Spleen (tissue), 11 donors: Measurements from ENCODE around the gene CDK14. TPM values are rescaled to one million over a fixed set of nuclear protein-coding genes. Genes with fewer than 3 reads are reported as not detected.

Experiments
- DNase-seq: peaks from one replicate; pipeline ENCODE4 v3.0.0-alpha.2; 2020
- H3K27ac ChIP-seq, 8 donors: fragments of 200-600 bp; sonication (generic) in 7 of 8; 1 replicate in 4 of 8; 2 replicates in 4 of 8; pipeline versions ENCODE4 v1.5.0 to v1.8.0; 2016 to 2021; ENCODE audit warnings: inconsistent platforms in 4 of 8, mild to moderate bottlenecking in 4 of 8, moderate library complexity in 1 of 8
- H3K27me3 ChIP-seq, 7 donors: fragments of 200-600 bp; sonication (generic) in 6 of 7; replicated peaks in 1 of 7; 1 replicate in 4 of 7; 2 replicates in 3 of 7; pipeline versions ENCODE4 v1.5.0 to v1.8.0; 2016 to 2021; ENCODE audit warnings: inconsistent platforms in 3 of 7, mild to moderate bottlenecking in 1 of 7
- H3K36me3 ChIP-seq, 6 donors: fragments of 200-600 bp; sonication (generic) in 5 of 6; 1 replicate in 4 of 6; 2 replicates in 2 of 6; pipeline versions ENCODE4 v1.5.0 to v1.8.0; 2016 to 2021; ENCODE audit warnings: inconsistent platforms in 2 of 6
- H3K4me1 ChIP-seq, 6 donors: fragments of 200-600 bp; sonication (generic) in 5 of 6; 1 replicate in 3 of 6; 2 replicates in 3 of 6; pipeline versions ENCODE4 v1.5.0 to v1.8.0; 2016 to 2021; ENCODE audit warnings: inconsistent platforms in 3 of 6
- H3K4me3 ChIP-seq, 8 donors: fragments of 200-600 bp; sonication (generic) in 7 of 8; 1 replicate in 4 of 8; 2 replicates in 4 of 8; pipeline versions ENCODE4 v1.5.0 to v1.8.0; 2016 to 2021; ENCODE audit warnings: inconsistent platforms in 4 of 8, mild to moderate bottlenecking in 4 of 8, moderate library complexity in 2 of 8
- H3K9me3 ChIP-seq, 8 donors: fragments of 200-600 bp; sonication (generic) in 7 of 8; 1 replicate in 4 of 8; 2 replicates in 4 of 8; pipeline versions ENCODE4 v1.5.0 to v1.8.0; 2016 to 2021; ENCODE audit warnings: inconsistent platforms in 4 of 8
- POLR2A ChIP-seq, 3 donors: fragments of 450-650 bp; IDR thresholded peaks; one replicate each; pipeline ENCODE4 v1.5.1; 2017; ENCODE audit warnings: antibody characterized with exemption in 3 of 3, mild to moderate bottlenecking in 1 of 3
- POLR2AphosphoS5 ChIP-seq, 3 donors: sonication (generic); formaldehyde crosslinking; IDR thresholded peaks; one replicate each; pipeline ENCODE4 v1.5.1; 2017; ENCODE audit warnings: antibody characterized with exemption in 3 of 3
- WGBS, 5 donors: extraction: QIAGEN DNeasy Blood & Tissue Kit in 3 of 5; methylation state at CpG; one replicate each; pipeline versions ENCODE4 v1.1.5 to v1.1.7; 2013 to 2018; 5-methylcytosine and 5-hydroxymethylcytosine counted together
- intact Hi-C: fragments of 100-400 bp; cut with DNase I; formaldehyde crosslinking; loops from one replicate; pipeline ENCODE4 v1.15.0; 2023; ENCODE audit warnings: low total_unique reads
- polyA plus RNA-seq, 3 donors: library from polyadenylated mRNA; stranded (reverse); fragments of 200-250 nt; gene quantifications; one replicate each; pipeline ENCODE4 v1.2.1, GENCODE V29; 2013
- total RNA-seq, 7 donors: library from RNA; depleted of rRNA in 3 of 7; stranded (reverse); fragments of >200 nt in 3 of 7; fragmentation: NEBNext Ultra II Directional in 4 of 7; extraction: Animal tissue kit (Norgen Biotek cat#: 25700) in 4 of 7; gene quantifications; one replicate each; pipeline versions ENCODE4 v1.1.0 to v1.2.1, GENCODE V29; 2016 to 2021
- TF ChIP-seq, protein P1 (sequence below), 11 experiments: fragments of 200-600 bp in 7 of 11; fragments of 450-650 bp in 4 of 11; sonication (generic) in 4 of 11; IDR thresholded peaks in 8 of 11; conservative IDR thresholded peaks in 3 of 11; 1 replicate in 7 of 11; 2 replicates in 4 of 11; pipeline versions ENCODE4 v1.4.0 to v1.8.0; 2016 to 2021; ENCODE audit warnings: antibody characterized with exemption in 11 of 11, inconsistent platforms in 4 of 11, mild to moderate bottlenecking in 1 of 11
- donor health status: healthy with polysubstance abuse.
- donor health status: DM: no; HTN: no; CAD: no; lungs with moderate emphysema.
- donor health status: DM: no; HTN: no; CAD: no.
- donor health status: Bipolar disorder and iron deficiency.
- donor health status: healthy.
- donor health status: DM: no; HTN: no; CAD: no.
- donor health status: DM: yes; HTN: yes; CAD: no.

CDK14 gene
- total and polyA plus RNA-seq, 10 donors: 6.6 to 109 (median 51.2) TPM

DNA sequence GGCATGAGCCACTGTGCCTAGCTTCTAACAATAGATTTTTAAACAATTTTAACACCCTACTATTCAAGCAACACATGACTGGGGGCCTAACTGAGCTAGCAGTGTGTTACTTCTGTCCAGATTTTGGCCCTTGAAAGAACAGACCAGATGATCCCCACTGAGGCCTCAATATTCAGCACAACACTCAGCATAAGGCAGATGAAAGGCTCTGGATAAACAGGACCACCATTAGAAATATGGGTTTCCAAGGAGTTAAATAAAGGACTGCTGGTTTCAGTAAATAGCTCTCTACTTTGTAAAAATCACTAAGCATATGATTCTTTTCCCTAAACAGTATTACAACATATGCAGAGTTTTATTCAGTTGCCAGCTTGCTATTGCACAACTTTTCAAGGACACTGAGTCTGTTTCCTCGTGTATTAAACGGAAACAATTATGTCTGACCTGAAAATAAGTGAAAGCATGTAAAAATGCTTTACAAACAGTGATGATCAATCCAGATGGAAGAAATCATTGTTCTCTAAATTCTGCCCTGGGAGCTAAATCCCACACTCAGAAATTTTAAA, 644.3 kb downstream of the CDK14 start:
- WGBS, 5 donors: 23 to 59% (median 35%) methylated on average over 2 of the region's 2 CpGs
- TF ChIP-seq, protein P1, sequence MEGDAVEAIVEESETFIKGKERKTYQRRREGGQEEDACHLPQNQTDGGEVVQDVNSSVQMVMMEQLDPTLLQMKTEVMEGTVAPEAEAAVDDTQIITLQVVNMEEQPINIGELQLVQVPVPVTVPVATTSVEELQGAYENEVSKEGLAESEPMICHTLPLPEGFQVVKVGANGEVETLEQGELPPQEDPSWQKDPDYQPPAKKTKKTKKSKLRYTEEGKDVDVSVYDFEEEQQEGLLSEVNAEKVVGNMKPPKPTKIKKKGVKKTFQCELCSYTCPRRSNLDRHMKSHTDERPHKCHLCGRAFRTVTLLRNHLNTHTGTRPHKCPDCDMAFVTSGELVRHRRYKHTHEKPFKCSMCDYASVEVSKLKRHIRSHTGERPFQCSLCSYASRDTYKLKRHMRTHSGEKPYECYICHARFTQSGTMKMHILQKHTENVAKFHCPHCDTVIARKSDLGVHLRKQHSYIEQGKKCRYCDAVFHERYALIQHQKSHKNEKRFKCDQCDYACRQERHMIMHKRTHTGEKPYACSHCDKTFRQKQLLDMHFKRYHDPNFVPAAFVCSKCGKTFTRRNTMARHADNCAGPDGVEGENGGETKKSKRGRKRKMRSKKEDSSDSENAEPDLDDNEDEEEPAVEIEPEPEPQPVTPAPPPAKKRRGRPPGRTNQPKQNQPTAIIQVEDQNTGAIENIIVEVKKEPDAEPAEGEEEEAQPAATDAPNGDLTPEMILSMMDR (IDR thresholded peaks at IDR 0.05 in 8 of 11, conservative IDR thresholded peaks at IDR 0.05 in 3 of 11): no peak
- no peak for TF ChIP-seq POLR2AphosphoS5 (IDR thresholded peaks at IDR 0.05)
- no peak for DNase-seq
- H3K9me3 ChIP-seq: no peaks in the 10 kb centered on the region
- H3K27me3 ChIP-seq: no peaks in the 10 kb centered on the region
- H3K27ac ChIP-seq: no peak overlapping the region
- H3K4me1 ChIP-seq: peaks cover 0 to 21% (median 10%) of the 10 kb centered on the region in 6 donors
- H3K36me3 ChIP-seq: no peaks in the 10 kb centered on the region
- no peak overlapping the region for H3K4me3 ChIP-seq
- intact Hi-C loops: no loop called here

DNA sequence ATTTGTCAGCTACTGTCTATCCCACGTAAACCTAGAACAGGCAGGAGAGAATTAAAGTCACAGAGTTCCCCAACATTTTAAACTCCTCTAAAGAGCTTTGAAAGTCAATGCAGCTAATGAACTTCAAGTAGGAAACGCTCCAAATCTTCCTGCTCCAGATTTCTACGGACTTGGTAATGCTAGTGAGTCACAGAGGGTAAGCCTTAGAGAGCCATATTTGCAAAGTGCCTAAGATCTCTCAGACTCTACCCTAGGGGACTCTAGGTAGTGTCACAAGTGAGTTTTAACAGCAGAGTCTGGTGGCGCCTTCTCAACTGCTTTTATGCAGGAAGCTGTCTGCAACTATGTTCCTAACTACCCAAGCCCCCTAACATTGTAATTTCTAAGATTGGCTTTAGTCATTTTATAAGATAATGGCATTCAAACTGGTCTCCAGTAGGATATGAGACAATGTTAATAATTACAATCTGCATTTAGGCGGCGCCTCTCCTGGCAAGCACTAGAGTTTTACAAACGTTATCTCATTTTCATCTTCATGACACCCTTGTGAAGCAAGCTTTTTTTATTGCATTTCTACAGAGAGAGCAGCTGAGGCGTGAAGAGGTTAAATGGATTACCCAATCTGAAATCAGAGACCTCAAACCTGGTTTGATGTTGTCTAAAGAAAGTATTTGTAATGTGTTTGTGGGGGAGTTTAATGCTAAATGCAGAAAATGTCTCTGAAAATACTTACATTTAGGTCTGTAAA, 646.1 kb downstream of the CDK14 start:
- WGBS, 5 donors: 78 to 86% (median 84%) methylated on average over 8 of the region's 8 CpGs
- Histone ChIP-seq H3K4me3 (no peak overlapping the region), H3K36me3 (no peaks in the 10 kb centered on the region), H3K27ac (no peak overlapping the region), H3K27me3 (no peaks in the 10 kb centered on the region), H3K9me3 (no peaks in the 10 kb centered on the region), H3K4me1 (peaks cover 0 to 21% (median 10%) of the 10 kb centered on the region in 6 donors)
- intact Hi-C loops: no loop called here
- no peak for TF ChIP-seq POLR2AphosphoS5 (IDR thresholded peaks at IDR 0.05)
- TF ChIP-seq POLR2A (IDR thresholded peaks at IDR 0.05): no peak
- TF ChIP-seq, protein P1 (IDR thresholded peaks at IDR 0.05 in 8 of 11, conservative IDR thresholded peaks at IDR 0.05 in 3 of 11): no peak
- no peak for DNase-seq

DNA sequence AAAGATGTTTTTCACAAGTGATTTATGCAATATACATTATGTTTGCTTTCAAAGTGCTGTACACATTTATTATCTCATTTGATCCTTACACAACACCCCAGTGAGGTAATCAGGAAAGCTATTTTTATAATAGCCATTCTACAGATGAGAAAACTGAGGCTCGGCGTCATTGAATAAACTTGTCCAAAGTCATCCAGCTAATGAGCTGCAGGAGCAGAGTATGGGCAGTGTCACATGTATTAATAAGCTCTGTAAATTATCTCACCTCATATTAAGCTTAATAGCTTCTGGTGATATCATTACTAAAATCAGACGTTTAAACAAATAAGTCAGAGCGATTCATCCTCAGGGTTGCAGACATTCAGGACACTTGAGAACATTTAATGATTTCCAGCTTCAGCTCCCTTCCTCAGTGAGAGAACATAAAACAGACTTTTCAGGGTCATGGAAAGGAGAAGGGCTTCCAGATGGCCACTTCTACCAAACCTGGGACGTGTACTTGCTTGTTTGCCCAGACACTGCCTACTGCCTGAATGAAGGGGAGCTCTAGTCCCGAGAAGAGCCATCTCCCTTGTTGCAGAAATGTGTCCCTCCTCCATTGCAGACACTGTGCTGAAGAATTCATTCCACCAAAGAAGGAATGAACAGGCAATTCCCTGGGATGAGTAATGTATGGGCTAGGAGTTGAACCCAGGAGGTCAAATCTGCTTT, 647.6 kb downstream of the CDK14 start:
- no peak overlapping the region for H3K4me3 ChIP-seq
- intact Hi-C loops: no loop called here
- TF ChIP-seq POLR2A (IDR thresholded peaks at IDR 0.05) (no peak), POLR2AphosphoS5 (IDR thresholded peaks at IDR 0.05) (no peak)
- TF ChIP-seq, protein P1 (IDR thresholded peaks at IDR 0.05 in 8 of 11, conservative IDR thresholded peaks at IDR 0.05 in 3 of 11): no peak
- peaks cover 0 to 21% (median 10%) of the 10 kb centered on the region in 6 donors for H3K4me1 ChIP-seq
- H3K27me3 ChIP-seq: no peaks in the 10 kb centered on the region
- no peak for DNase-seq
- H3K27ac ChIP-seq: no peak overlapping the region
- no peaks in the 10 kb centered on the region for H3K36me3 ChIP-seq
- no peaks in the 10 kb centered on the region for H3K9me3 ChIP-seq
- 77 to 90% (median 86%) methylated on average over 6 of the region's 6 CpGs for WGBS, 5 donors

DNA sequence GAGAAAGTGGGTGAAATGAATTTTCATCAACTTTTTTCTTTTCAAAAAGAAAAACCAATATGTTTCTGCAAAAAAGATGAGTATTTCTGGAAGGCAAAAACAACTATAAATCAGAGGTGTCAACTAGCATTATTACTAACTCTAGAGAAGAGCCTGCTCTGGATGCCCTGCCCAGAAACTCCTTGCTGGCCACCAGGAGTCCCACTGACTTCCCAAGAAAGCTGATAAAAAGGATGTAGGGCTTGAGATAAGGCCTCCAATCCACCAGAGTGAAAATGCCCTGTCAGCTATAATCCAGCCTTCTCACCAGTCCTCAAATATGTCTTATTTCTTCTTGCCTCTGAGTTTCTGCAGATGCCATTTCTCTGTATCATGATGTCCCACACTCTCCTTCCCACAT, 651.4 kb downstream of the CDK14 start:
- H3K27ac ChIP-seq: no peak overlapping the region
- DNase-seq: no peak
- H3K4me1 ChIP-seq: no peaks in the 10 kb centered on the region
- intact Hi-C loops: no loop called here
- H3K27me3 ChIP-seq: no peaks in the 10 kb centered on the region
- no peak overlapping the region for H3K4me3 ChIP-seq
- no peaks in the 10 kb centered on the region for H3K9me3 ChIP-seq
- TF ChIP-seq POLR2AphosphoS5 (IDR thresholded peaks at IDR 0.05): no peak
- TF ChIP-seq POLR2A (IDR thresholded peaks at IDR 0.05): no peak
- TF ChIP-seq, protein P1 (IDR thresholded peaks at IDR 0.05 in 8 of 11, conservative IDR thresholded peaks at IDR 0.05 in 3 of 11): no peak
- H3K36me3 ChIP-seq: no peaks in the 10 kb centered on the region
